Ishikawa (cell line): ENCODE results near the gene FCMR.
A peak's percentile ranks its signal among the peaks of the same experiment; 100 is the strongest.

Experiments
- CEBPB ChIP-seq: IDR thresholded peaks from 2 replicates; pipeline ENCODE4 v1.6.1; 2012
- CREB1 ChIP-seq: IDR thresholded peaks from 2 replicates; pipeline ENCODE4 v1.6.1; 2012; ENCODE audit warnings: low read depth
- EGR1 ChIP-seq: IDR thresholded peaks from 2 replicates; pipeline ENCODE4 v1.6.1; 2012
- EP300 ChIP-seq: IDR thresholded peaks from 2 replicates; pipeline ENCODE4 v1.6.1; 2012; ENCODE audit warnings: borderline replicate concordance
- FOXM1 ChIP-seq: IDR thresholded peaks from 2 replicates; pipeline ENCODE4 v1.6.1; 2012; ENCODE audit warnings: low read depth, borderline replicate concordance
- NFIC ChIP-seq: IDR thresholded peaks from 2 replicates; pipeline ENCODE4 v1.6.1; 2012
- RAD21 ChIP-seq: IDR thresholded peaks from 2 replicates; pipeline ENCODE4 v1.6.1; 2012; ENCODE audit warnings: low read depth
- TAF1 ChIP-seq: IDR thresholded peaks from 2 replicates; pipeline ENCODE4 v1.6.1; 2012; ENCODE audit warnings: low read depth, mild to moderate bottlenecking
- TCF12 ChIP-seq: IDR thresholded peaks from 2 replicates; pipeline ENCODE4 v1.6.1; 2012; ENCODE audit warnings: low read depth
- TEAD4 ChIP-seq: IDR thresholded peaks from 2 replicates; pipeline ENCODE4 v1.6.1; 2012
- ZBTB7A ChIP-seq: IDR thresholded peaks from 2 replicates; pipeline ENCODE4 v1.6.1; 2012; ENCODE audit warnings: low read depth
- TF ChIP-seq, protein P1 (sequence below): IDR thresholded peaks from 2 replicates; pipeline ENCODE4 v1.6.1; 2012
- TF ChIP-seq, protein P2 (sequence below): IDR thresholded peaks from 2 replicates; pipeline ENCODE4 v1.6.1; 2012; ENCODE audit warnings: low read depth, mild to moderate bottlenecking
- TF ChIP-seq, protein P3 (sequence below): IDR thresholded peaks from 2 replicates; pipeline ENCODE4 v1.6.1; 2012

FCMR gene

DNA sequence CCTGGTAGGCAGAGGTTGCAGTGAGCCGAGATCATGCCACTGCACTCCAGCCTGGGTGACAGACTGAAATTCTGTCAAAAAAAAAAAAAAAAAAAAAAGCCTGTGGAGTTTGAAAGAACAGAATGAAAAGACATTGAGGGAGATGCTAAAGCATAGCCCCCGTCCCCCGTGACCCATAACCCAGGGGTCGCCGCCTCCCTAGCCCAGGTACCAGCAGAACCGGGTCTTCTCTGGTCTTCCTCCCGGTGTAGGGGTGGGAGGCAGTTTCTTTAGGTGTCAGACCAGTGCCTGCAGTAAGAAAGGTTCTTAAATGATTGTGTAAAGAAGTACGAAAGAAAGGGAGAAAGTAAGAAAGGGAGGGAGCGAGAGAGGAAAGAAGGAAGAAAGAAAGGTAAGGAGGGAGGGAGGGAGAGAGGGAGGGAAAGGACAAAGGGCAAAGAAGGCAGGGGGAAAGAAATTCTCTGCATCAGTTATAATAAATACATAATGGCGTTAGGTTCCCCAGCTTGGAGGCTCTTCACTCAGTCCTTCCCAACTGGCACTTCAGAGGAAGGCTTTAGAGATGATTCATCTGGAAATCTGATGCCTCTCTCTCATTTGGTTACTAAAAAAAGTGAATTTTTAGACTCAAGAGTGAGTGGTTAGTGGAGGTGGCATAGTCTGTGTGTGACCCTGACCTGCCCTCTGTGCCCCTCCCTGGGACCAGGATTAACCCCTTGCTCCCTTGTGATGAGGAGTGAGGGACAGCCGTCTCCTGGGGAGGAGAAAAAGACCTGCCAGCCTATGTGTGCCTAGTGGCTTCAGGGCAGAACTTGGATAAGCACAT lies 23.4 kb downstream of the FCMR start:
- TF ChIP-seq TEAD4 (0 out of 2 replicates have a peak, but pooled peaks have one; percentile 10), ZBTB7A (no peak)

DNA sequence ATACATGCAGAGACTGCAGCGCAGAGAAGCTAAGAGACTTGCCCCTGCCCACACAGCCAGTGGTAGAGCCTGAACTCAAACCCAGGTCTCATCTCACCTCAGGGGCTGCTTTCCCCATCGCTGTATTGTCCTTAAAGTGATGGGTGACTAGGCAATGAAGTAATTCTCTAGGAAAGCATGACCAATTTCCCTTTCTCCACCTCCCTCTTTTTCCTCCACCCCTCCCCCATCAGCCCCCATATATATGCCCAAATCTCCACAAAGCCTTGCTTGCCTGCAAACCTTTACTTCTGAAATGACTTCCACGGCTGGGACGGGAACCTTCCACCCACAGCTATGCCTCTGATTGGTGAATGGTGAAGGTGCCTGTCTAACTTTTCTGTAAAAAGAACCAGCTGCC lies 24.6 kb downstream of the FCMR start, which contains the start of gene IL24:
Gene IL24, plus strand, starts transcription at position 269 of the 400 bp plus-strand sequence. CDS start 390 bp downstream, outside the sequence.
- no peak for TF ChIP-seq TAF1

DNA sequence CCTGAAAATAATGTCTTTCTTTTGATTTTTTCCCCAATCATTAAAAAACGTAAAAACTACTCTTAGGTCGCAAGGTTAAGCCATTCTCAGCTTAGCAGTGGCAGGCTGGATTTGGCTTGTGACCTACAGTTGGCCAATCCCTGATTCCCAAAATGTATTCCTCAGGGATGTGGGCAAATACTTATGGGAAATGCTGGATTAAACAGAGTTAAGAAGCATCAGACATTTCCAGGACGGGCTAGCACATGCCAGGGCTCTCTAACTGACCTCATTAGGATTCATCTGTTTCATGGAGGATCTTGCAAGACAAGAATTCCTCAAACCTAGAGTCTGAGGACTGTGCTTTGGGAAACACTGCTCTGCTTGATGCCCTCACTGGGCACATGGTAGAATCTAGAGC lies 25.5 kb downstream of the FCMR start:
- TF ChIP-seq EP300 (no peak), TEAD4 (no peak), TAF1 (no peak)
- TF ChIP-seq, protein P1, sequence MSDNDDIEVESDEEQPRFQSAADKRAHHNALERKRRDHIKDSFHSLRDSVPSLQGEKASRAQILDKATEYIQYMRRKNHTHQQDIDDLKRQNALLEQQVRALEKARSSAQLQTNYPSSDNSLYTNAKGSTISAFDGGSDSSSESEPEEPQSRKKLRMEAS: no peak

DNA sequence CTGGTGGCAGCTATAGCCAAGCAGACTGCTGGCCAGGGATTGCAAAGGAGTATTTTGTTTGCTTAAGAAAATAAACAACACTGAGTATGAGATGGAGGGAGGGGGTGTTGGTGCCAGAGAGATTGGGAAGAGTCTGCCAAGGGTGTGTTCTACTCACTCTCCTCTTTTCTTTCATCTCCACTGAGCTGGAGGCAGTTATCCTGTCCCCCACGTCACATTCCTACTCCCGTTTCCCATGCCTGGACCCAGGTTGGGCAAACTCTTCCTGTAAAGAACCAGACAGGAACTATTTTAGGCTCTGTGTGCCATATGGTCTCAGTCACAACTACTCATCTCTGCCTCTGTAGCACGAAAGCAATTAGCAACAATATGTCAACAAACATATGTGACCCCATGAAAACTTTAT lies 25.9 kb downstream of the FCMR start:
- TF ChIP-seq, protein P1: no peak
- no peak for TF ChIP-seq RAD21
- TF ChIP-seq TAF1: no peak
- no peak for TF ChIP-seq FOXM1
- TF ChIP-seq, protein P2, sequence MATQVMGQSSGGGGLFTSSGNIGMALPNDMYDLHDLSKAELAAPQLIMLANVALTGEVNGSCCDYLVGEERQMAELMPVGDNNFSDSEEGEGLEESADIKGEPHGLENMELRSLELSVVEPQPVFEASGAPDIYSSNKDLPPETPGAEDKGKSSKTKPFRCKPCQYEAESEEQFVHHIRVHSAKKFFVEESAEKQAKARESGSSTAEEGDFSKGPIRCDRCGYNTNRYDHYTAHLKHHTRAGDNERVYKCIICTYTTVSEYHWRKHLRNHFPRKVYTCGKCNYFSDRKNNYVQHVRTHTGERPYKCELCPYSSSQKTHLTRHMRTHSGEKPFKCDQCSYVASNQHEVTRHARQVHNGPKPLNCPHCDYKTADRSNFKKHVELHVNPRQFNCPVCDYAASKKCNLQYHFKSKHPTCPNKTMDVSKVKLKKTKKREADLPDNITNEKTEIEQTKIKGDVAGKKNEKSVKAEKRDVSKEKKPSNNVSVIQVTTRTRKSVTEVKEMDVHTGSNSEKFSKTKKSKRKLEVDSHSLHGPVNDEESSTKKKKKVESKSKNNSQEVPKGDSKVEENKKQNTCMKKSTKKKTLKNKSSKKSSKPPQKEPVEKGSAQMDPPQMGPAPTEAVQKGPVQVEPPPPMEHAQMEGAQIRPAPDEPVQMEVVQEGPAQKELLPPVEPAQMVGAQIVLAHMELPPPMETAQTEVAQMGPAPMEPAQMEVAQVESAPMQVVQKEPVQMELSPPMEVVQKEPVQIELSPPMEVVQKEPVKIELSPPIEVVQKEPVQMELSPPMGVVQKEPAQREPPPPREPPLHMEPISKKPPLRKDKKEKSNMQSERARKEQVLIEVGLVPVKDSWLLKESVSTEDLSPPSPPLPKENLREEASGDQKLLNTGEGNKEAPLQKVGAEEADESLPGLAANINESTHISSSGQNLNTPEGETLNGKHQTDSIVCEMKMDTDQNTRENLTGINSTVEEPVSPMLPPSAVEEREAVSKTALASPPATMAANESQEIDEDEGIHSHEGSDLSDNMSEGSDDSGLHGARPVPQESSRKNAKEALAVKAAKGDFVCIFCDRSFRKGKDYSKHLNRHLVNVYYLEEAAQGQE: no peak

DNA sequence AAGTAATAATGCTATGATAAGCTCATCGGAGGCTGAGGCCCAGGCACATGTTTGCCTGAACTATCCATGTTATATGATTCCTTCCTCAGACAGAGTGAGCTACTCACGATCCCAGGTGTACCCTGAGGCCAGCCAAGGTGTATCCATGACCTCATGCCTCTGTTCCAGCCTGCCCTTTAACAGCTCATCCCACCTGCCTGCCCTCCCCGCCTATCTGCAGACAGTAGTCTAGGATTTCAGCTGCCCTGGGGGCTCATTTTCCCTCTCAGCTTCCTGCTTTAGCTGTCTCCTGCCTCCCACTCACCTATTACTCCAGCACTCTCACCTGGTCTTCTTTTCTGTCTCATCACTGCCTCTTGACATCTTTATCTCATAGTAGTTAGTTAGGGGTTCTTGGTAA lies 26.4 kb downstream of the FCMR start:
- no peak for TF ChIP-seq EGR1
- TF ChIP-seq, protein P1: no peak
- no peak for TF ChIP-seq RAD21
- no peak for TF ChIP-seq ZBTB7A
- no peak for TF ChIP-seq TCF12
- TF ChIP-seq, protein P3, sequence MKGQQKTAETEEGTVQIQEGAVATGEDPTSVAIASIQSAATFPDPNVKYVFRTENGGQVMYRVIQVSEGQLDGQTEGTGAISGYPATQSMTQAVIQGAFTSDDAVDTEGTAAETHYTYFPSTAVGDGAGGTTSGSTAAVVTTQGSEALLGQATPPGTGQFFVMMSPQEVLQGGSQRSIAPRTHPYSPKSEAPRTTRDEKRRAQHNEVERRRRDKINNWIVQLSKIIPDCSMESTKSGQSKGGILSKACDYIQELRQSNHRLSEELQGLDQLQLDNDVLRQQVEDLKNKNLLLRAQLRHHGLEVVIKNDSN: no peak
- TF ChIP-seq CREB1: no peak
- TF ChIP-seq EP300: no peak
- TF ChIP-seq TAF1: no peak

DNA sequence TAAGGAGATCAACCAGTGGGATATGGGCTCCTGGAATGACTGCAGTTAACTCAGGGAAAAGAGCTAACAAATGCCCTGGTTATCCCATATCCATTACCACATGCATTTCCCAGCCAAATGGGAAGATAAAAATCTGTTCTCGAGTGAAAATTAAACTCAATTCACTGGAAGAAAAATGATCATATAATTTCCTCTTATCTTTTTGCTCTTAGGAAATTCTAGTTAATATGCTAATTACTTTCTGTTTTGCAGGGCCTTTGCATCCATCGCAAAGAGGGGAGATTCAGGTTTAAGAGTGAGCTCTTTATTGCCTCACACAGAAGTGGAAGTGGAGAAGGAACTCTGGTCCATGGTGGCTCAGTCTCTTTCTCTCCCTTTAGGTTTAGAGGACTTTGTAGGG lies 28.4 kb downstream of the FCMR start:
- no peak for TF ChIP-seq EGR1

DNA sequence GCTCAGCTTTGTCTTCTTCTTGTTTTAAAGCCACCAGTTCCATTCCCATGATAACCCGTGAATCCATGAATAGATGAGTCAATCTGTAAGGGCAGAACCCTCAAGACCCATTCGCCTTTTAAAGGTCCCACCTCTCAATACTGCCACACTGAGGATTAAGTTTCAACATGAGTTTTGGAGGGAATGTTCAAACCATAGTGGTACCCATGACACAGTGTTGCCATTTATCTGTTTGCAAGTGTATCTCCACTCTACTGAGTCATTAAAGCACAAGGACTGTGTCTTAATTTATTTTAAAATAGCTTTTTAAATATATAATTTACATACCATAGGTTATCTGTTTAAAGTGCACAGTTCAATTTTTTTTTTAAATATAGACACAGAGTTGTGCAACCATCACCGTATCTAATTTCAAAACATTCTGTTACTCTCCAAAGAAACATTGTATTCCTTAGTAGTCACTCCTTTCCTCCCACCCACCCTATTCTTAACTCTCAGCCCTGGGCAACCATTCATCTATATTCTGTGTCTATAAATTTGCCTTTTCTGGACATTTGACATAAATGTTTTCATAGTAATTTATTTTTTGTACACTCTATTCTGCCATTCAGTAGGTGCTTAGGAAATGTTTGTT lies 29.3 kb downstream of the FCMR start:
- TF ChIP-seq EP300 (no peak), CEBPB (peak; percentile 62; the same call in 1 of the 2 replicates), NFIC (no peak)
- TF ChIP-seq, protein P1: no peak

DNA sequence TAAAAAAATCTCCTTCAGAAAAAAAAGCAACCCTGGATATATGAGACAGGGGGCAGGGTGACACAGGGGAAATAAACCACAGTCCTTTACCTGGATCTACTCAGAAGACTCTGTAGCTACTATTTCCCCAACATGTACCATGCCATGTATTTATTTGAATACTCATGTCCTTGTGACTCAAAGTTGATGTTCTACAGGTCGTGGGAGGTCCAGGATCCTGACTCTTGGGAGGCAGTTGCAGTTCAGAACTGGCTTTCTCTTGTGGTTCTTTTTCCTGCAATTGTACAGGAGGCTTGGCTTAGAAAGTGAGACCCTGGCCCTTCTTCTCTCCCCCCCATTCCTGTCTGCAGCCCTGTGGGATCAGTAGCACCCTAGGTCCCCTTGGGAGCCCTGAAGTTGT lies 30.3 kb downstream of the FCMR start:
- TF ChIP-seq, protein P3: no peak
- TF ChIP-seq, protein P2: no peak
- TF ChIP-seq, protein P1: no peak
- TF ChIP-seq EGR1 (no peak), CREB1 (no peak)
